Measurements from ENCODE around the gene EYA3. TPM values are rescaled to one million over a fixed set of nuclear protein-coding genes. Genes with fewer than 3 reads are reported as not detected.

The EYA3 gene
- total and polyA plus RNA-seq, 2 of the 8 experiments (the other 6 are each of a cell fraction or from before 2014, with no cell fraction given) = 15.0 to 33.9 TPM

GRCh38 chr1:28078262-28078661, 10.1 kb downstream of the EYA3 start (continued):
- no peak for TF ChIP-seq SP1 (IDR thresholded peaks at IDR 0.05; ENCODE audit: low read depth, low read length)
- TF ChIP-seq KDM4A (IDR thresholded peaks at IDR 0.05; ENCODE audit: low read depth, low read length, severe bottlenecking) = no peak

Data from H1 (cell line).